ENCODE results near the gene DUSP11.
"Not testable (repeated sequence)": the region's sequence is repeated elsewhere in the genome, so short reads cannot be mapped to it uniquely, and the experiment has no call there.

DUSP11 gene

GRCh38 chr2:73779467-73780236 is at the start of gene DUSP11:
Gene DUSP11 (minus strand): TSS chr2:73780103. CDS start chr2:73779974, 129 bp downstream.
- FAIRE-seq (peak; percentile 99), DNase-seq (ENCODE audit: insufficient read length, low spot score) (peak; percentile 79)

GRCh38 chr2:73828818-73829570 is 49.1 kb upstream of the DUSP11 start, which contains the start of gene STAMBP:
Gene STAMBP (plus strand): TSS chr2:73828961. CDS start chr2:73830857, 1,896 bp downstream.
- DNase-seq (ENCODE audit: insufficient read length, low spot score) (peak; percentile 83), FAIRE-seq (peak; percentile 91)

GRCh38 chr2:73828389-73828817 is 48.5 kb upstream of the DUSP11 start:
- FAIRE-seq (no peak), DNase-seq (ENCODE audit: insufficient read length, low spot score) (no peak)

GRCh38 chr2:73827660-73828388 is 47.9 kb upstream of the DUSP11 start:
- DNase-seq (ENCODE audit: insufficient read length, low spot score) (no peak), FAIRE-seq (no peak)

GRCh38 chr2:73827018-73827417 is 47.1 kb upstream of the DUSP11 start:
- no peak for DNase-seq (ENCODE audit: insufficient read length, low spot score)
- no peak for FAIRE-seq

- no peak for FAIRE-seq
- no peak for DNase-seq (ENCODE audit: insufficient read length, low spot score)
Observed at GRCh38 chr2:73825408-73825807, 45.5 kb upstream of the DUSP11 start.

GRCh38 chr2:73823916-73824523 is 44.1 kb upstream of the DUSP11 start:
- peak; percentile 10 for DNase-seq (ENCODE audit: insufficient read length, low spot score)
- FAIRE-seq: peak; percentile 97

- FAIRE-seq (no peak), DNase-seq (ENCODE audit: insufficient read length, low spot score) (no peak)
Observed at GRCh38 chr2:73823416-73823815, 43.5 kb upstream of the DUSP11 start.

- no peak for DNase-seq (ENCODE audit: insufficient read length, low spot score)
- no peak for FAIRE-seq
Observed at GRCh38 chr2:73822991-73823390, 43.1 kb upstream of the DUSP11 start.

GRCh38 chr2:73822276-73822675 is 42.4 kb upstream of the DUSP11 start:
- FAIRE-seq (peak; percentile 56), DNase-seq (ENCODE audit: insufficient read length, low spot score) (no peak)

GRCh38 chr2:73821669-73822068 is 41.8 kb upstream of the DUSP11 start:
- FAIRE-seq (peak; percentile 74), DNase-seq (ENCODE audit: insufficient read length, low spot score) (no peak)

- FAIRE-seq (no peak), DNase-seq (ENCODE audit: insufficient read length, low spot score) (peak; percentile 20)
Observed at GRCh38 chr2:73821227-73821626, 41.3 kb upstream of the DUSP11 start.

GRCh38 chr2:73818296-73818695 is 38.4 kb upstream of the DUSP11 start:
- DNase-seq (ENCODE audit: insufficient read length, low spot score): no peak
- FAIRE-seq: no peak

GRCh38 chr2:73812635-73813034 is 32.7 kb upstream of the DUSP11 start:
- DNase-seq (ENCODE audit: insufficient read length, low spot score) (no peak), FAIRE-seq (no peak)

- no peak for DNase-seq (ENCODE audit: insufficient read length, low spot score)
- FAIRE-seq: no peak
Observed at GRCh38 chr2:73811878-73812277, 32.0 kb upstream of the DUSP11 start.

- FAIRE-seq; DNase-seq (ENCODE audit: insufficient read length, low spot score): not testable (repeated sequence)
Observed at GRCh38 chr2:73783883-73784282, 4.0 kb upstream of the DUSP11 start, which contains the start of gene C2orf78. Gene C2orf78 (plus strand): TSS chr2:73784183. CDS start chr2:73784310, 127 bp downstream.

GRCh38 chr2:73783402-73783801 is 3.5 kb upstream of the DUSP11 start:
- not testable (repeated sequence) for FAIRE-seq; DNase-seq (ENCODE audit: insufficient read length, low spot score)

- DNase-seq (ENCODE audit: insufficient read length, low spot score) (no peak), FAIRE-seq (no peak)
Observed at GRCh38 chr2:73780237-73780582, 307 bp upstream of the DUSP11 start.

- not testable (repeated sequence) for DNase-seq (ENCODE audit: insufficient read length, low spot score); FAIRE-seq
Observed at GRCh38 chr2:73778867-73779466, 936 bp downstream of the DUSP11 start.

GRCh38 chr2:73776869-73777519 is 2.9 kb downstream of the DUSP11 start:
- DNase-seq (ENCODE audit: insufficient read length, low spot score): no peak
- no peak for FAIRE-seq
